Fibroblast of lung (primary cell): ENCODE measurements around the gene MRPL21. TPM values are rescaled to one million over a fixed set of nuclear protein-coding genes. Genes with fewer than 3 reads are reported as not detected.

Experiments used
- DNase-seq, 2 donors: peaks; one replicate each; pipeline versions ENCODE4 v3.0.0 to v3.0.0-alpha.2; 2010; ENCODE audit warnings: low read depth in 2 of 2
- H2AFZ ChIP-seq: 2 replicates; pipeline ENCODE4 v1.5.1; 2012; ENCODE audit warnings: low read length, control low read depth, inconsistent platforms
- H3K27ac ChIP-seq: 2 replicates; pipeline ENCODE4 v1.5.1; 2011; ENCODE audit warnings: low read length, control low read depth; ENCODE audit not compliant: insufficient read depth
- H3K27me3 ChIP-seq: 2 replicates; pipeline ENCODE4 v1.5.1; 2011; ENCODE audit warnings: mild to moderate bottlenecking, low read length; ENCODE audit not compliant: control insufficient read depth, insufficient read depth
- H3K36me3 ChIP-seq: 2 replicates; pipeline ENCODE4 v1.5.1; 2011; ENCODE audit warnings: low read length; ENCODE audit not compliant: control insufficient read depth, insufficient read depth
- H3K4me1 ChIP-seq: 2 replicates; pipeline ENCODE4 v1.5.1; 2011; ENCODE audit warnings: low read length; ENCODE audit not compliant: control insufficient read depth, insufficient read depth; ENCODE audit errors: extremely low read depth
- H3K4me2 ChIP-seq: 2 replicates; pipeline ENCODE4 v1.5.1; 2011; ENCODE audit warnings: low read length, control low read depth; ENCODE audit not compliant: insufficient read depth; ENCODE audit errors: extremely low read depth
- H3K4me3 ChIP-seq, 4 experiments: fragments of 200-600 bp in 1 of 4; sonication (generic) in 1 of 4; replicated peaks in 1 of 4; 2 replicates each; pipeline ENCODE4 v1.5.1; 2011 to 2016; ENCODE audit warnings: low read length in 4 of 4, low read depth in 3 of 4, mild to moderate bottlenecking in 3 of 4, control low read depth in 2 of 4, inconsistent platforms in 1 of 4, mixed read lengths in 1 of 4; ENCODE audit not compliant: insufficient read depth in 1 of 4; ENCODE audit errors: control extremely low read depth in 1 of 4
- H3K79me2 ChIP-seq: 2 replicates; pipeline ENCODE4 v1.5.1; 2012; ENCODE audit warnings: mild to moderate bottlenecking, low read length, inconsistent platforms; ENCODE audit not compliant: control insufficient read depth, insufficient read depth
- H3K9ac ChIP-seq: 2 replicates; pipeline ENCODE4 v1.5.1; 2011; ENCODE audit warnings: mild to moderate bottlenecking, low read length, control low read depth; ENCODE audit not compliant: insufficient read depth
- H3K9me3 ChIP-seq: 2 replicates; pipeline ENCODE4 v1.5.1; 2012; ENCODE audit warnings: low read depth, low read length; ENCODE audit not compliant: control insufficient read depth, insufficient read depth
- H4K20me1 ChIP-seq: 2 replicates; pipeline ENCODE4 v1.5.1; 2011; ENCODE audit warnings: low read length; ENCODE audit not compliant: control insufficient read depth, insufficient read depth; ENCODE audit errors: extremely low read depth
- CTCF ChIP-seq, 2 donors: IDR thresholded peaks in 1 of 2; conservative IDR thresholded peaks in 1 of 2; 1 replicate in 1 of 2; 2 replicates in 1 of 2; pipeline ENCODE4 v1.5.1; 2011 to 2012; ENCODE audit warnings: low read length in 2 of 2, control low read depth in 1 of 2, inconsistent platforms in 1 of 2, low read depth in 1 of 2, mild to moderate bottlenecking in 1 of 2
- EZH2 ChIP-seq: IDR thresholded peaks from 2 replicates; pipeline ENCODE4 v1.5.1; 2012; ENCODE audit warnings: low read length, control low read depth, mild to moderate bottlenecking; ENCODE audit errors: missing control alignments
- polyA plus RNA-seq, 2 donors: library from polyadenylated mRNA; depleted of rRNA in 1 of 2; stranded (reverse) in 1 of 2; unstranded in 1 of 2; fragments of >200 nt; gene quantifications; 2 replicates each; pipeline ENCODE4 v1.2.1, GENCODE V29; 2011 to 2012; ENCODE audit warnings: missing spikeins in 1 of 2
- total RNA-seq: library from RNA; depleted of rRNA; stranded (reverse); fragments of >200 nt; gene quantifications from 2 replicates; pipeline ENCODE4 v1.2.1, GENCODE V29; 2014

MRPL21 gene
- total and polyA plus RNA-seq, 2 donors (not counting 1 experiment from before 2014, with no cell fraction given), result 31.6 to 59.9 TPM

GRCh38 chr11:68882391-68882790 lies 21.2 kb downstream of the MRPL21 start:
- no peak for TF ChIP-seq CTCF (conservative IDR thresholded peaks at IDR 0.05 in 1 of 2, IDR thresholded peaks at IDR 0.05 in 1 of 2; ENCODE audit: low read depth in 1 of 2, low read length in 2 of 2)
- TF ChIP-seq EZH2, result no peak
- Histone ChIP-seq H3K9ac (no peak overlapping the region), H3K79me2 (no peaks in the 10 kb centered on the region), H3K4me3 (no peak overlapping the region), H2AFZ (no peak overlapping the region), H3K4me2 (no peak overlapping the region), H3K27me3 (no peaks in the 10 kb centered on the region), H4K20me1 (no peaks in the 10 kb centered on the region), H3K36me3 (no peaks in the 10 kb centered on the region), H3K27ac (no peak overlapping the region), H3K4me1 (no peaks in the 10 kb centered on the region), H3K9me3 (no peaks in the 10 kb centered on the region)
- no peak for DNase-seq

GRCh38 chr11:68881320-68881719 lies 22.3 kb downstream of the MRPL21 start:
- no peaks in the 10 kb centered on the region for H3K9me3 ChIP-seq
- H2AFZ ChIP-seq, result no peak overlapping the region
- no peak overlapping the region for H3K27ac ChIP-seq
- no peak for DNase-seq
- no peaks in the 10 kb centered on the region for H4K20me1 ChIP-seq
- H3K36me3 ChIP-seq, result no peaks in the 10 kb centered on the region
- no peaks in the 10 kb centered on the region for H3K79me2 ChIP-seq
- TF ChIP-seq CTCF (conservative IDR thresholded peaks at IDR 0.05 in 1 of 2, IDR thresholded peaks at IDR 0.05 in 1 of 2; ENCODE audit: low read depth in 1 of 2, low read length in 2 of 2) (no peak), EZH2 (no peak)
- no peaks in the 10 kb centered on the region for H3K4me1 ChIP-seq
- H3K27me3 ChIP-seq, result no peaks in the 10 kb centered on the region
- H3K4me2 ChIP-seq, result no peak overlapping the region
- H3K9ac ChIP-seq, result no peak overlapping the region
- no peak overlapping the region for H3K4me3 ChIP-seq

GRCh38 chr11:68880851-68881250 lies 22.8 kb downstream of the MRPL21 start:
- Histone ChIP-seq H4K20me1 (no peaks in the 10 kb centered on the region), H3K4me2 (no peak overlapping the region)
- TF ChIP-seq CTCF (conservative IDR thresholded peaks at IDR 0.05 in 1 of 2, IDR thresholded peaks at IDR 0.05 in 1 of 2; ENCODE audit: low read depth in 1 of 2, low read length in 2 of 2), result no peak
- TF ChIP-seq EZH2, result no peak

More at GRCh38 chr11:68880851-68881250, 22.8 kb downstream of the MRPL21 start:
- DNase-seq, result no peak
- H3K27ac ChIP-seq, result no peak overlapping the region
- no peaks in the 10 kb centered on the region for H3K36me3 ChIP-seq
- H3K4me1 ChIP-seq, result no peaks in the 10 kb centered on the region
- no peaks in the 10 kb centered on the region for H3K9me3 ChIP-seq
- no peaks in the 10 kb centered on the region for H3K27me3 ChIP-seq
- no peak overlapping the region for H3K9ac ChIP-seq
- H3K4me3 ChIP-seq, result no peak overlapping the region
- no peaks in the 10 kb centered on the region for H3K79me2 ChIP-seq
- H2AFZ ChIP-seq, result no peak overlapping the region
